IMR-90 (cell line): ENCODE measurements around the gene PLAAT3.

Experiments used
- CHD1 ChIP-seq: IDR thresholded peaks from 2 replicates; pipeline ENCODE4 v1.6.1; 2012; ENCODE audit warnings: low read depth, low read length, improper control_type of control experiment
- CTCF ChIP-seq: conservative IDR thresholded peaks from 2 replicates; pipeline ENCODE4 v1.5.1; 2012; ENCODE audit warnings: mild to moderate bottlenecking, low read depth, low read length, improper control_type of control experiment

GRCh38 chr11:63569570-63569969 lies 44.7 kb downstream of the PLAAT3 start:
- no peak for TF ChIP-seq CTCF
- no peak for TF ChIP-seq CHD1
